ENCODE data around the gene PIP4K2C.

- TF ChIP-seq CTCF (IDR thresholded peaks at IDR 0.05; ENCODE audit: borderline replicate concordance, extremely low read depth, low read length, poor library complexity, severe bottlenecking) (no peak), EZH2 (IDR thresholded peaks at IDR 0.05; ENCODE audit: borderline replicate concordance, low read depth, low read length, severe bottlenecking) (no peak)
Observed at GRCh38 chr12:57606399-57606798, 15.4 kb downstream of the PIP4K2C start.
